ENCODE measurements around the gene RBBP8. TPM values are rescaled to one million over a fixed set of nuclear protein-coding genes. Genes with fewer than 3 reads are reported as not detected.

The RBBP8 gene
- total and polyA plus RNA-seq, 4 donors, result 6.5 to 9.8 (median 7.4) TPM

- H3K27me3 ChIP-seq (ENCODE audit: control insufficient read depth in 4 of 4, insufficient read depth in 4 of 4, low read length in 3 of 4), result no peaks in the 10 kb centered on the region
- H3K36me3 ChIP-seq (ENCODE audit: control insufficient read depth in 4 of 4, insufficient read depth in 3 of 4, low read depth in 1 of 4, low read length in 3 of 4), result peaks cover 0 to 10% (median 2%) of the 10 kb centered on the region in 4 donors
- TF ChIP-seq RXRA (IDR thresholded peaks at IDR 0.05) (no peak), YY1 (IDR thresholded peaks at IDR 0.05) (no peak), NR2F2 (IDR thresholded peaks at IDR 0.05) (no peak), ZBTB33 (IDR thresholded peaks at IDR 0.05) (no peak), HNF4A (conservative IDR thresholded peaks at IDR 0.05) (no peak), FOXA1 (IDR thresholded peaks at IDR 0.05) (no peak), GABPA (IDR thresholded peaks at IDR 0.05 in 1 of 2, conservative IDR thresholded peaks at IDR 0.05 in 1 of 2) (no peak), CTCF (IDR thresholded peaks at IDR 0.05; ENCODE audit: low read depth, low read length, missing input control) (no peak), FOXA2 (IDR thresholded peaks at IDR 0.05) (no peak), TAF1 (conservative IDR thresholded peaks at IDR 0.05) (no peak), HNF4G (IDR thresholded peaks at IDR 0.05) (no peak), EGR1 (IDR thresholded peaks at IDR 0.05; ENCODE audit: low read depth in 2 of 2) (no peak), REST (IDR thresholded peaks at IDR 0.05) (no peak), JUND (IDR thresholded peaks at IDR 0.05) (no peak), SP1 (IDR thresholded peaks at IDR 0.05) (no peak)
- TF ChIP-seq, protein P1, sequence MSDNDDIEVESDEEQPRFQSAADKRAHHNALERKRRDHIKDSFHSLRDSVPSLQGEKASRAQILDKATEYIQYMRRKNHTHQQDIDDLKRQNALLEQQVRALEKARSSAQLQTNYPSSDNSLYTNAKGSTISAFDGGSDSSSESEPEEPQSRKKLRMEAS (IDR thresholded peaks at IDR 0.05), result no peak
- WGBS, result 97% methylated on average over 3 of the region's 3 CpGs
- H3K9ac ChIP-seq (ENCODE audit: low read depth in 1 of 2, low read length in 2 of 2), result no peak overlapping the region
- no peak overlapping the region for H3K4me3 ChIP-seq (ENCODE audit: low read depth in 1 of 3, low read length in 3 of 3)
- no peaks in the 10 kb centered on the region for H3K9me3 ChIP-seq (ENCODE audit: control insufficient read depth in 4 of 4, low read length in 3 of 4)
- H3K4me1 ChIP-seq (ENCODE audit: control insufficient read depth in 4 of 4, insufficient read depth in 4 of 4, low read length in 3 of 4), result peaks cover 0 to 4% (median 2%) of the 10 kb centered on the region in 4 donors
- no peak overlapping the region for H3K27ac ChIP-seq (ENCODE audit: low read depth in 1 of 2, low read length in 2 of 2)
- no peak for DNase-seq (ENCODE audit: low spot score)
Observed at GRCh38 chr18:22998344-22998743, 65.2 kb downstream of the RBBP8 start.

- H3K36me3 ChIP-seq (ENCODE audit: control insufficient read depth in 4 of 4, insufficient read depth in 3 of 4, low read depth in 1 of 4, low read length in 3 of 4), result peaks cover 0 to 7% (median 2%) of the 10 kb centered on the region in 4 donors
Observed at GRCh38 chr18:22999212-22999611, 66.1 kb downstream of the RBBP8 start.

More at GRCh38 chr18:22999212-22999611, 66.1 kb downstream of the RBBP8 start:
- no peak for DNase-seq (ENCODE audit: low spot score)
- H3K4me3 ChIP-seq (ENCODE audit: low read depth in 1 of 3, low read length in 3 of 3), result no peak overlapping the region
- no peaks in the 10 kb centered on the region for H3K9me3 ChIP-seq (ENCODE audit: control insufficient read depth in 4 of 4, low read length in 3 of 4)
- no peak overlapping the region for H3K9ac ChIP-seq (ENCODE audit: low read depth in 1 of 2, low read length in 2 of 2)
- no peaks in the 10 kb centered on the region for H3K27me3 ChIP-seq (ENCODE audit: control insufficient read depth in 4 of 4, insufficient read depth in 4 of 4, low read length in 3 of 4)
- peaks cover 0 to 4% (median 2%) of the 10 kb centered on the region in 4 donors for H3K4me1 ChIP-seq (ENCODE audit: control insufficient read depth in 4 of 4, insufficient read depth in 4 of 4, low read length in 3 of 4)
- peak overlapping the region; percentile 6 to 19 for H3K27ac ChIP-seq (ENCODE audit: low read depth in 1 of 2, low read length in 2 of 2)
- 85% methylated on average over 1 of the region's 1 CpG for WGBS
- TF ChIP-seq HNF4A (conservative IDR thresholded peaks at IDR 0.05) (no peak), RXRA (IDR thresholded peaks at IDR 0.05) (no peak), FOXA1 (IDR thresholded peaks at IDR 0.05) (no peak), FOXA2 (IDR thresholded peaks at IDR 0.05) (no peak), JUND (IDR thresholded peaks at IDR 0.05) (no peak), HNF4G (IDR thresholded peaks at IDR 0.05) (no peak), RAD21 (IDR thresholded peaks at IDR 0.05) (no peak)
- TF ChIP-seq, protein P1 (IDR thresholded peaks at IDR 0.05), result no peak

All from liver (tissue), 9 donors.